Esophagus squamous epithelium (tissue), 4 donors: ENCODE data around the gene DGKB.

Experiments
- POLR2A ChIP-seq, 4 donors: fragments of 450-650 bp; IDR thresholded peaks; one replicate each; pipeline ENCODE4 v1.6.1; 2017; ENCODE audit warnings: antibody characterized with exemption in 4 of 4, mild to moderate bottlenecking in 4 of 4, moderate library complexity in 3 of 4
- TF ChIP-seq, protein P1 (sequence below), 6 experiments: fragments of 450-650 bp in 4 of 6; fragments of 200-600 bp in 2 of 6; sonication (generic) in 2 of 6; IDR thresholded peaks; one replicate each; pipeline ENCODE4 v1.5.1; 2016 to 2019; ENCODE audit warnings: antibody characterized with exemption in 6 of 6, mild to moderate bottlenecking in 4 of 6, moderate library complexity in 4 of 6

GRCh38 chr7:14504134-14504533, 398.4 kb downstream of the DGKB start:
- TF ChIP-seq, protein P1, sequence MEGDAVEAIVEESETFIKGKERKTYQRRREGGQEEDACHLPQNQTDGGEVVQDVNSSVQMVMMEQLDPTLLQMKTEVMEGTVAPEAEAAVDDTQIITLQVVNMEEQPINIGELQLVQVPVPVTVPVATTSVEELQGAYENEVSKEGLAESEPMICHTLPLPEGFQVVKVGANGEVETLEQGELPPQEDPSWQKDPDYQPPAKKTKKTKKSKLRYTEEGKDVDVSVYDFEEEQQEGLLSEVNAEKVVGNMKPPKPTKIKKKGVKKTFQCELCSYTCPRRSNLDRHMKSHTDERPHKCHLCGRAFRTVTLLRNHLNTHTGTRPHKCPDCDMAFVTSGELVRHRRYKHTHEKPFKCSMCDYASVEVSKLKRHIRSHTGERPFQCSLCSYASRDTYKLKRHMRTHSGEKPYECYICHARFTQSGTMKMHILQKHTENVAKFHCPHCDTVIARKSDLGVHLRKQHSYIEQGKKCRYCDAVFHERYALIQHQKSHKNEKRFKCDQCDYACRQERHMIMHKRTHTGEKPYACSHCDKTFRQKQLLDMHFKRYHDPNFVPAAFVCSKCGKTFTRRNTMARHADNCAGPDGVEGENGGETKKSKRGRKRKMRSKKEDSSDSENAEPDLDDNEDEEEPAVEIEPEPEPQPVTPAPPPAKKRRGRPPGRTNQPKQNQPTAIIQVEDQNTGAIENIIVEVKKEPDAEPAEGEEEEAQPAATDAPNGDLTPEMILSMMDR (IDR thresholded peaks at IDR 0.05) = no peak
- no peak for TF ChIP-seq POLR2A (IDR thresholded peaks at IDR 0.05)
